ENCODE data around the gene DTHD1. TPM values are rescaled to one million over a fixed set of nuclear protein-coding genes. Genes with fewer than 3 reads are reported as not detected.

Gene DTHD1
- not detected in 2 replicates for polyA plus RNA-seq (2012; rRNA removed)
- not detected in 2 replicates for polyA plus RNA-seq (2012; cell fraction: cytosol; rRNA removed)
- polyA plus RNA-seq (2012; cell fraction: nucleus; rRNA removed): not detected in 2 replicates

GRCh38 chr4:36281384-36282106 lies at the start of gene DTHD1:
TSS of gene DTHD1 (plus strand) at chr4:36281616. CDS start at chr4:36281759, 143 bp downstream.
- Histone ChIP-seq H3K4me3 (ENCODE audit: low read depth in 2 of 2, low read length in 1 of 2) (no peak within 1 kb of the TSS), H3K27ac (ENCODE audit: low read depth in 2 of 2, low read length in 1 of 2) (no peak within 1 kb of the TSS), H3K9me3 (no peaks in the 10 kb centered on the region), H3K4me2 (no peak within 1 kb of the TSS), H3K79me2 (ENCODE audit: insufficient read depth) (no peaks in the 10 kb centered on the region), H3K9me2 (no peaks in the 10 kb centered on the region), H3K4me1 (ENCODE audit: control insufficient read depth in 1 of 2, insufficient read depth in 2 of 2, low read depth in 1 of 2, low read length in 1 of 2) (no peaks in the 10 kb centered on the region), H2AFZ (ENCODE audit: low read depth) (no peak within 1 kb of the TSS), H3K36me3 (replicated peaks in 1 of 2; ENCODE audit: control insufficient read depth in 1 of 2, insufficient read depth in 2 of 2, low read length in 1 of 2) (no peaks in the 10 kb centered on the region), H3K27me3 (ENCODE audit: insufficient read depth) (no peaks in the 10 kb centered on the region), H3F3A (replicated peaks; ENCODE audit: insufficient read depth) (no peaks in the 10 kb centered on the region), H3K9ac (no peak within 1 kb of the TSS), H4K20me1 (ENCODE audit: insufficient read depth) (no peaks in the 10 kb centered on the region)
- ChIA-PET POLR2A (no interaction called here), CTCF (no interaction called here)
- no peak for DNase-seq
- no peak for TF ChIP-seq RAD21 (IDR thresholded peaks at IDR 0.05; ENCODE audit: low read length)
- no peak for TF ChIP-seq TCF12 (IDR thresholded peaks at IDR 0.05)
- TF ChIP-seq ELF1 (IDR thresholded peaks at IDR 0.05): no peak
- no peak for TF ChIP-seq GATA2 (CRISPR knock-in tag; IDR thresholded peaks at IDR 0.05)
- no peak for TF ChIP-seq MXI1 (IDR thresholded peaks at IDR 0.05; ENCODE audit: low read depth, low read length)
- TF ChIP-seq FOSL2 (IDR thresholded peaks at IDR 0.05; ENCODE audit: borderline replicate concordance, low read depth): no peak
- no peak for TF ChIP-seq NRF1 (IDR thresholded peaks at IDR 0.05; ENCODE audit: low read depth, low read length)
- no peak for TF ChIP-seq YY1 (IDR thresholded peaks at IDR 0.05; ENCODE audit: low read depth)
- no peak for TF ChIP-seq TAF1 (IDR thresholded peaks at IDR 0.05; ENCODE audit: borderline replicate concordance, low read depth, low read length)
- WGBS (ENCODE audit: low lambda C conversion rate): 0% methylated on average over 5 of the region's 5 CpGs

GRCh38 chr4:36233567-36234266 lies 47.7 kb upstream of the DTHD1 start:
- Histone ChIP-seq H3K27ac (ENCODE audit: low read depth in 2 of 2, low read length in 1 of 2) (no peak overlapping the region), H3K9me3 (no peaks in the 10 kb centered on the region), H3K79me2 (ENCODE audit: insufficient read depth) (no peaks in the 10 kb centered on the region), H3K36me3 (replicated peaks in 1 of 2; ENCODE audit: control insufficient read depth in 1 of 2, insufficient read depth in 2 of 2, low read length in 1 of 2) (no peaks in the 10 kb centered on the region), H3F3A (replicated peaks; ENCODE audit: insufficient read depth) (no peaks in the 10 kb centered on the region), H3K4me1 (ENCODE audit: control insufficient read depth in 1 of 2, insufficient read depth in 2 of 2, low read depth in 1 of 2, low read length in 1 of 2) (no peaks in the 10 kb centered on the region), H2AFZ (ENCODE audit: low read depth) (no peak overlapping the region), H3K9me2 (no peaks in the 10 kb centered on the region), H4K20me1 (ENCODE audit: insufficient read depth) (no peaks in the 10 kb centered on the region), H3K9ac (no peak overlapping the region), H3K27me3 (ENCODE audit: insufficient read depth) (no peaks in the 10 kb centered on the region), H3K4me3 (ENCODE audit: low read depth in 2 of 2, low read length in 1 of 2) (no peak overlapping the region), H3K4me2 (no peak overlapping the region)
- POLR2A ChIA-PET: no interaction called here
- CTCF ChIA-PET: no interaction called here
- no peak for TF ChIP-seq EP300 (IDR thresholded peaks at IDR 0.05; ENCODE audit: borderline replicate concordance in 1 of 2, low read depth in 1 of 2, low read length in 1 of 2)
- no peak for TF ChIP-seq RXRA (IDR thresholded peaks at IDR 0.05; ENCODE audit: borderline replicate concordance, low read depth)
- no peak for TF ChIP-seq FOXM1 (IDR thresholded peaks at IDR 0.05; ENCODE audit: low read depth)
- no peak for TF ChIP-seq RAD21 (IDR thresholded peaks at IDR 0.05; ENCODE audit: low read length)
- no peak for TF ChIP-seq EZH2phosphoT487 (IDR thresholded peaks at IDR 0.05; ENCODE audit: borderline replicate concordance, low read depth)
- TF ChIP-seq FOSL2 (IDR thresholded peaks at IDR 0.05; ENCODE audit: borderline replicate concordance, low read depth): no peak
- no peak for TF ChIP-seq POLR2AphosphoS5 (IDR thresholded peaks at IDR 0.05; ENCODE audit: low read depth, low read length)
- no peak for TF ChIP-seq GATA2 (CRISPR knock-in tag; IDR thresholded peaks at IDR 0.05)
- no peak for TF ChIP-seq CTCF (IDR thresholded peaks at IDR 0.05)
- no peak for TF ChIP-seq ZBTB33 (IDR thresholded peaks at IDR 0.05; ENCODE audit: borderline replicate concordance, low read depth)
- TF ChIP-seq NRF1 (IDR thresholded peaks at IDR 0.05; ENCODE audit: low read depth, low read length): no peak
- no peak for TF ChIP-seq YY1 (IDR thresholded peaks at IDR 0.05; ENCODE audit: low read depth)
- TF ChIP-seq TCF12 (IDR thresholded peaks at IDR 0.05): no peak
- TF ChIP-seq IRF3 (IDR thresholded peaks at IDR 0.05; ENCODE audit: low read depth, low read length): no peak
- no peak for TF ChIP-seq MEF2A (IDR thresholded peaks at IDR 0.05; ENCODE audit: borderline replicate concordance, low read depth)
- no peak for TF ChIP-seq FOXJ3 (CRISPR knock-in tag; IDR thresholded peaks at IDR 0.05)
- no peak for TF ChIP-seq RFX5 (IDR thresholded peaks at IDR 0.05; ENCODE audit: low read length)
- 7% methylated on average over 10 of the region's 10 CpGs for WGBS (ENCODE audit: low lambda C conversion rate)
- no peak for DNase-seq

Data from SK-N-SH (cell line).